Activated CD8-positive, alpha-beta memory T cell treated with anti-CD3 and anti-CD28 coated beads, Interleukin-2, amount 50 U/mL, for 48 hours (primary cell): ENCODE data around the gene MAPK14.
"Not testable (repeated sequence)": the region's sequence is repeated elsewhere in the genome, so short reads cannot be mapped to it uniquely, and the experiment has no call there.

ENCODE experiments used
- DNase-seq: peaks from one replicate; pipeline ENCODE4 v3.0.0-alpha.2; 2020

MAPK14 gene

DNA sequence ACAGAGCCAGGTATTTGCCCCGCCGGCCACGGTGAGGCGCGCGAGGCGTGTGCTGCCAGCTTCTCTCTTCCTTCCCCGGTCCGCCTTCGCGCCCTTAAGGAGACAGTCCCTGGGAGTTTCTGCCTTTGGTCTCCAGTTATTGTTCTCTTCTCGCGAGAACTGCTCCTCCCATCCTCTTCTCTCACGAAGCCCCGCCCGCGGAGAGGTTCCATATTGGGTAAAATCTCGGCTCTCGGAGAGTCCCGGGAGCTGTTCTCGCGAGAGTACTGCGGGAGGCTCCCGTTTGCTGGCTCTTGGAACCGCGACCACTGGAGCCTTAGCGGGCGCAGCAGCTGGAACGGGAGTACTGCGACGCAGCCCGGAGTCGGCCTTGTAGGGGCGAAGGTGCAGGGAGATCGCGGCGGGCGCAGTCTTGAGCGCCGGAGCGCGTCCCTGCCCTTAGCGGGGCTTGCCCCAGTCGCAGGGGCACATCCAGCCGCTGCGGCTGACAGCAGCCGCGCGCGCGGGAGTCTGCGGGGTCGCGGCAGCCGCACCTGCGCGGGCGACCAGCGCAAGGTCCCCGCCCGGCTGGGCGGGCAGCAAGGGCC, at the start of gene MAPK14:
MAPK14 (plus strand) TSS at position 308 of the 587 bp plus-strand sequence. CDS start 350 bp downstream, outside the sequence.
- peak; percentile 97 for DNase-seq

DNA sequence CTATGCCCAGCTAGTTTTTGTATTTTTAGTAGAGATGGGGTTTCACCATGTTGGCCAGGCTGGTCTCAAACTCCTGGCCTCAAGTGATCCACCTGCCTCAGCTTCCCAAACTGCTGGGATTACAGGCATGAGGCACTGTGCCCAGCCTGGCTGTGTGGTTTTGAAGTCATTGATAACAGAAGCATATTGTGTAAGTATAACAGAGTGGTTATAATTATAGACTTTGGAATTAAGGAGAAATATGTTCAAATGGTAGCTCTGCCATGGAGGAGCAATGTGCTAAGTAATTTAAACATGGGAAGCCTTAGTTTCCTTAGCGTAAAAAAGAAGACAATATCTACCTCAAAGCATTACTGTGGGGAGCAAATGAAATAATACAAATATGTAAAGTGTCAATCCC, 47.5 kb upstream of the MAPK14 start:
- not testable (repeated sequence) for DNase-seq

DNA sequence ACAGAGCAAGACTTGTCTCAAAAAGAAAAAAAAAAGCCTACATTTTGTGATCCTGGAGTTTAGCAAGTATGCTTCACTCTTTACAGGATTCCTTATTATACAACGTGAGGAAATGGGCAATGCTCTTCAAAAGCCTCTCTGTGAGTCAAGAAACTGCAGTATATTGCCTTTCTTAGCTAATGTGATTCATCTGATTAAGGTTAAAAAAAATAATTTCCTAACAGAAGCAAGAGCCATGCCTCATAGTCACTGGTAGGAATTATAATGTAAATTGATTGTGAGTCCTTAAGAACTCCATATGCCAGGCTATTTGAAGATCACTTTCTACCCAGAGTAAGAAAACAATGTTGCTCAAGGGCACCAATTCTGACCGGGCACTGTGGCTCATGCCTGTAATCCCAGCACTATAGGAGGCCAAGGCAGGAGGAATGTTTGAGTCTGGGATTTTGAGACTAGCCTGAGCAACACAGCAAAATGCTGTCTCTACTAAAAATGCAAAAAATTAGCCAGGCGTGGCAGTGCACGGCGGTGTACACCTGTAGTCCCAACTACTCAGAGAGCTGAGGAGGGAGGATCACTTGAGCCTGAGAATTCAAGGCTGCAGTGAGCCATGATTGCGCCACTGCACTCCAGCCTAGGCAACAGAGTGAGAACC, 46.5 kb upstream of the MAPK14 start:
- DNase-seq = no peak

DNA sequence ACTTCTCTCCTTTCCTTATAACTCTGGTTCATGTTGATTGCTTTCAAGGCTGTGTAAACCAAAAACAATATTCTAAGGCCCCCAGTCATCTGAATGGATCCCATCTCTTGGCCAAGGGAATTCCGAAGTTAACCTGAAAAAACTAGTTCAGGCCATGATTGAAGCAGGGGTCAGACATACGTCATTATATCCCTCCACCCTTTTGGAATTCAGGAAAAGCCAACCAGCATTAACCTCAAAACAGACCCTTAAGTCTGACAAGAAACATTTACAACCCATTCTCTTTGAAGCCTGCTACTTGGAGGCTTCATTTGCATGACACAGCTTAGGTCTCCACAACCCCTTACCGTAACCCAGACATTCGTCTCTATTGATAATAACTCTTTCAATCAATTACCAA, 42.9 kb upstream of the MAPK14 start:
- DNase-seq = no peak

DNA sequence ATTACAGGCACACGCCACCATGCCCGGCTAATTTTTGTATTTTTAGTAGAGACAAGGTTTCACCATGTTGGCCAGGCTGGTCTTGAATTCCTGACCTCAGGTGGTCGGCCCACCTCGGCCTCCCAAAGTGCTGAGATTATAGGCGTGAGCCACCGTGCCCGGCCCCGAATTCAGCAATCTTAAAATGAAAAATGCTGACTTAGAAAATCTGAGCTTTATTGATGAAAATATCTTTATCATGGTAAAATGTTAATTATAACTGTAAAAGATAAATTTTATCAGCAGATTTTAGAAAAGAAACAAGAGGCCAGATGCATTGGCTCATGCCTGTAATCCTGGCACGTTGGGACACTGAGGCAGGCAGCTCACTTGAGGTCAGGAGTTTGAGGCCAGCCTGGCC, 39.6 kb upstream of the MAPK14 start:
- DNase-seq = not testable (repeated sequence)

DNA sequence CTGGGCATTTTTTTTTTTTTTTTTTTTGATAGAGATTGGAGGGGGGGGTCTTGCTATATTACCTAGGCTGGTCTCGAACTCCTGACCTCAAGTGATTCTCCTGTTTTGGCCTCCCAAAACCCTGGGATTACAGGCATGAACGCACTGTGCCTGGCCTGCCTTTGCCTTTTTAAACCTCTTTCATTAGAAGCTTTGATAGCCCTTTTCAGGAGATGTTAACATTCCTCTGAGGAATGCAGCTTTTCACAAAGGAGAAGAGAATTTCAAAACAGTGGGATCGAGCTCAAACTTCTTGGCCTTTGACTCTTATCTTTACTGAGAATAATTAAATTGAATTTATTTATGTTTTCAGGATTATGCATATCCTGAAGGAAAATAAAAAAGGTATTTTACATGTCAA, 34.5 kb upstream of the MAPK14 start:
- no peak for DNase-seq

DNA sequence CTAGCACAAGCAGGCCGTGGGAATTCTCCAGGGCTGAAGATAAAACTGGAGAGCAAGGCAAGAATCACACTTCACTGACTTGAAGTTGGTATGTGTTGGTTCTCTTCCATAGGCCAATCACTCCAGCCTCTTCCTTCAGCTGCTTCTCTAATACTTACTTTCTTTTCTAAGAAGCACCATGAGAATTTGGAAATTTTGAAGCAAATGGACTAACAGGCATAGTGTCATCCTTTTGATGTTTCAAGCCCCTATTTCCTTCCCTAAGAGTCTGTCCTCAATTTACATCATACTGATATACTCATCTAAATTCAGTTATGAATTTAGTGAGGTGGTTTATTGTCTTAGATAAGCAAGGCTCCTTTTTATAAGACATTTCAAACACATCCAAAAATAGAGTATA, 27.2 kb upstream of the MAPK14 start:
- DNase-seq = no peak

DNA sequence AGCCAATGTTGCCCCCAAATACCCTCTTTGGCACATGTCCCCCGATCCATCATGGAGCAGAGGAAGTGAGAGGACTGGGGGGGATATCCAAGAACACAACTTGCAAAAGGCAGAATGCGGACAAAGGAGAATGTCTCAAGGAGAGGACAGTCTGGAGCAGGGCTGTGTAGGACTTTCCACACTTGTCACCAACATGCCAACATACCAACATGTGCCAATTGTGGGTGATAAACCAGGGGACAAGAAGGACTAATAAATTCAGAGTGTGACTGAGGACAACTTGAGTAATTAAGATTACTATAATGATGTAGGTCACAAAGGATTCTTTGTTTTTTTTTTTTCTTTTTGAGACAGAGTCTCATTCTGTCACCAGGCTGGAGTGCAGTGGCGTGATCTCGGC, 11.9 kb upstream of the MAPK14 start:
- DNase-seq = no peak

DNA sequence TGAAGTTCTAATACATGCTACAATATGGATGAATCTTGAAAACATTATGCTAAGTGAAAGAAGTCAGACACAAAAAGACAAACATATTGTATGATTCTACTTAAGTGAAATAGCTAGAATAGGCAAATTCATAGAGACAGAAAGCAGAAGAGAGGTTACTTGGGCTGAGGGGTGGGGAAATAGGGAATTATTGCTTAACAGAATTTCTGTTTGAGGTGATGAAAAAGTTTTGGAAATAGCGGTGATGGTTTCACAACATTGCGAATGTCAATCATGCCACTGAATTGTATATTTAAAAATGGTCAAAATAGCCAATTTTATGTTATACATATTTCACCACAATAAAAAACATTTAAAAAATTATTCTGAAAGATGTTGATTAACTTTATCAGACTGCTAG, 9.3 kb upstream of the MAPK14 start:
- DNase-seq = no peak

DNA sequence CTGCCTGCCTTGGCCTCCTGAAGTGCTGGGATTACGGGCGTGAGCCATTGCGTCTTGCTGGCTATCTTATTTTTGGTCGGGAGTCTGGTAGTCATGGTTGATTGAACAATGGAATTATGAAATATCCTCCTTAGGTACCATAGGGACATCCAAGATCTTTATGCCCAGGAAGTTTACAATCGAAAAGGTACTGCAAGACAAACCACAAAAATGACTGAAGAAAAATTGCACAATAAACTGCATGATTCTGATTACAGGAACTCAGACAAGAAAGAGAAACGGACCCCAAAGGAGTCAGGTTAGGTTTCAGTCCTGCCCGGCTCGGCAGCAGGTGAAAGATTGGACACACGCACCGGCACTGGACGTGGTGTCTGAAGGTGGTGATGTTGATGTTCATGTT, 8.4 kb upstream of the MAPK14 start:
- DNase-seq = no peak

DNA sequence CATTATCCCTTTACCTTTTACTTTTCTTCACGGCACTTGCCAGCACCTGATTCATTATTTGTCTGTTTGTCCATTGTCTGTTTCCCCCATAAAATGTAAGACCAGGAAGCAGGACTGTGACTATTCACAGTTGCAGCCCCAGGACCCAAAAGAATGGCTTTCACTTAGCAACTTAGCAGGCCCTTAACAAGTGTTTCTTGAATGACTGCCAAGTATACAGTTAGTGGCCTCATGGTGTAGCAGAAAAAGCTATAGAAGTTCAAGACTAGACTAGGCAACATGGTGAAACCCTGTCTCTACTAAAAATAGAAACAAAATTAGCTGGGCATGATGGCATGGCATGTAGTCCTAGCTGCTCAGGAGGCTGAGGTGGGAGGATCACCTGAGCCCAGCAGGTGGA, 7.5 kb upstream of the MAPK14 start:
- no peak for DNase-seq

DNA sequence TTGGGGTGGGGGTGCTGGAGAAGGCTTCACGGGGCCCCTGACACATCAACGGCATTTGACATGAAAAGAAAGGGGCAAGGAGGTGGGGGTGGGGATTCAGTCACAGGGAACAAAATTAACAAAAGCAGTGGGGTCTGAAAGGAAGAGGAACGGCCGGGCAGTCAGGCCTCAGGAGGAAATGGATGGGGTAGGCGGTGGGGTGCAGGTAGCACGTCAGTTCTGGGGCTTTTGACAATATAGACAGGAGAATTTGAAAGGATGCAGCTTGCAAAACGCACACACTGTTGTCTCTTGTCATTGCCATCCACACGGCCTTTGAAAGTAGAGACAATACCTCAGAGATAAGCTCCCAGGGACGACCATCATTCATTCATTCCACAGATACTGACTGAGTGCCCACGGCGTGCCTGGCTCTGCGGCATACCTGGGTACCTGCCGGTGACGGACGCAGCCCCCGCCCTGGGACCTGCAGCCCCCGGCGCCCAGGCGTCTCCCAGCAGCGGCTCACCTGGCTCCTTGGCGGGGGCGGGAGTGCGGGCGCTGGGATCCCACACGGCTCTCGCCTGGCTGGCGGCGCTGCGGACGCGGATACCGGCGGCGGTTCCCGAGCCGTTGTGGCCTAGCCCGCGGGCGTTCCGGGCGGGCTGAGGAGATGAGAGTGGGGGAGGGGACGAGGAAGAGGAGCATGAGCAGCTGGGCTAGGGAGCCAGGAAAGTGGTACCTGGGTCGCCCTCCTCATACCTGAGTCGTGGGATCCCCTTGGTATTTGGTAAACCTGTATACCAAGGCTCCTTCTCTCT, 3.4 kb upstream of the MAPK14 start, which contains the start of gene SLC26A8:
SLC26A8 (minus strand) TSS at position 646 of the 800 bp plus-strand sequence. CDS start 4,934 bp downstream, outside the sequence.
- no peak for DNase-seq

DNA sequence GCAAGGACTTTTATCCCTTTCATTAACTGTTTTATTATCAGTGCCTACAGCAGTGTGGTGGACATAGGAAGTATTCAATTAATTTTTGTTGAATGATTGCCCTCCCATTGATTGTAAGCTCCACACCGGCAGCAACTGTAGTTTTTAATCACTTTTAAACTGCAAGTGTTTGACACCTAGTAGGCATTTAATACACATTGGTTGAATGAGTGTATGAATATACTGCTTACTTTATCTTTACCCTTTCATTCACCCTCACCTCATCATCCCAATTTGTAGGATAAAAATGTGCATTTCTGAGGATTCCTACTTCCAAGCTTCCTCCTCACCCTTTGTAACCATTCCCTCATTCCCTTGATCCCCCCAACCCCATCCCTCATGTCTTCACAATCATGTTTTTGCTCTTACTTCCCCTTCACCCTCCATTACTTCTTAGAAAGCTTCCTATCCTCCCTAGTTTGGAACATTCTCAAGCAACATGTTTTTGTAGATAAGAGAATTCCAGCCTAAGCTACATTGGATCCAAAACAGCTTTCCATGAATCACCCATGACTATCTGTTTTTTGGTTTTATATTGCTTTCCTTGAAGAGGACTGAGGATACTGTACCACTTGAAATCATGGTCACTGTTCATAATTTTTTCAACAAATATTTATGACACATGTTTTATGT, 2.2 kb upstream of the MAPK14 start:
- no peak for DNase-seq

DNA sequence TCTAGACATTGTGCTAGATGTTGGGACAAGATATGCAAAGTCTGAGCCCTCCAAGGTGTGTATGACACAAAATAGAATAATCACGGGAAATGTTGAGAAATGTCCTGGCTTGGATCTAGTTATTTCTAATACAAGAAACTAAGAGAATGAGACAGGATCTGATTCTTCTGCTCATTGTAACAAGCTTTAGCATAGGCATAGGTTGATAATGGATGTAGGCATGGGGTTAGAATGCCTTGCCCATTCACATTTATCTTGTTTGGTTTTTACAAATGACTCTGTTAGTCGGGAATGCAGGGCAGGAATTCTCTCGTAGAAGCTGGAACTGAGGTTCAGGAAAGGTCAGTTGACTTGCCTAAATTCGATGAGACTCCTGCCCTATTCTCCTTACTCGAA, 1.7 kb upstream of the MAPK14 start:
- no peak for DNase-seq

DNA sequence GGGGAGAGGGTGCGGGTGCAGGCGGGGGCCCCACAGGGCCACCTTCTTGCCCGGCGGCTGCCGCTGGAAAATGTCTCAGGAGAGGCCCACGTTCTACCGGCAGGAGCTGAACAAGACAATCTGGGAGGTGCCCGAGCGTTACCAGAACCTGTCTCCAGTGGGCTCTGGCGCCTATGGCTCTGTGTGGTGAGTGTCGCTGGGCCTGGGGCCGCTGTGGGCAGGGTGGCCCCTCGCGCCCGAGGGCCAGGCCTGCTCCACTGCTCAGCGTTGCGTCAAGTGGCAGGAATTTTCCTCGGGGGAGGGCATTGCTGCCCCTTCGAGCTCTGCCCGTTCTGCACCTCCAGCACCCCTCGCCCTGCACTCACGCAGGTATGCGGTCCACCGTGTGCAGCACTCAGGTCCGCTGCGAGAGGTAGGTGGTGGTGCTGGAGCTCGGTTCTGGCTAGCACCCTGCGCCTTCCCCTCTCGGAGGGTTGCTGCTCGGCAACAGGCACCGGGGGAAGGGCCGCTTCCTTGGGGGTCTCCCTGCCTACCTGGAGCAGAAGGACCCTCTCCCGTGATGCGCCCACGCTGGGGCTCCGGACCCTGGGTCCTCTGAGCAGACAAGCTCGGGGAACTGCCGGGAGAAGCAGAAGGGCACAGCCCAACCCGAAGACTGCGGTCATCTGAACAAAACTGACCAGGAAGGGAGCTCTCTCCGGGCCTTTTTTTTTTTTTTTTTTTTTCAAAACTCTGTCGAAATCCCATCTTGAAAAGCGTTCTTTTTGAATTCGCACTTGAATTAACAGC, 674 bp downstream of the MAPK14 start:
- DNase-seq = peak; percentile 74

DNA sequence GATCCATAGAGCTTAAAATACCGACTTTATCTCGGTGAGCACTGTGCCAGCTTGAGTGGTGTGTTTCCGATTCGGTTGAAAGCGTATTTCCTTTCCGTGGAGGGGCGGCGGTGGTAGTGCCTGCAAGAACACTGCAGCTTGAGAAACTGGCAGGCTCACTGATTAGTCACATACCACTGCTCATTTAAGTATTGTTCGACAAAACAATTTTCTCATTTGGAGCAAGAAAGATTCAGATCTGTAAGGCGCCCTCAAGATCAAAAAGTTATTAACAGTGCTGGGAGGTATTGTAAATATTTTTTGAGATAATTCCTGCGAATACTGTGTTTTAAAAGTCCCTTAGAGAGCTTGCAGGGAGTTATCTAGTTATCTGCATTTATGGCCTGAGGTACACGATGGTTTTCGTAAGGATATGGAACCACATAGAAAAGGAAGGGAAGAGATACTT, 1.3 kb downstream of the MAPK14 start:
- peak; percentile 83 for DNase-seq

DNA sequence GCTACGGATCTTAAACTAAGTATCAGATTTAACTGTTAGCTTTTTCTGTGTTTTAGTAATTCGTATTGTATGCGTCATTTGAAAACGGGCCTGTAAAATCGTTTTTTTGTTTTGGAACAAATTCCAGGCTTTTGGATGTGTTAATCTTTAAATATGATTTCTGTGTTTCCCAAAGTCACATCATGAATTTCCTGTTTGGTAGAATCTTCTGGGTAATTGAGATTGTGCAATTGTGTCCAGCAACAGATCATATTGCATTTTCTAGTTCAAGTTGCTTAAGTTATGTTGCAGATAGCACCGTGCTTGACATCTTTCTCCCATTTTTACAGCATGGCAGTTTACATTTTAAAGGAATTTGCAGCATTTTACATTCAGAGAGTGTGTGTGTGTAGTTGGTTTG, 1.9 kb downstream of the MAPK14 start:
- DNase-seq = no peak

DNA sequence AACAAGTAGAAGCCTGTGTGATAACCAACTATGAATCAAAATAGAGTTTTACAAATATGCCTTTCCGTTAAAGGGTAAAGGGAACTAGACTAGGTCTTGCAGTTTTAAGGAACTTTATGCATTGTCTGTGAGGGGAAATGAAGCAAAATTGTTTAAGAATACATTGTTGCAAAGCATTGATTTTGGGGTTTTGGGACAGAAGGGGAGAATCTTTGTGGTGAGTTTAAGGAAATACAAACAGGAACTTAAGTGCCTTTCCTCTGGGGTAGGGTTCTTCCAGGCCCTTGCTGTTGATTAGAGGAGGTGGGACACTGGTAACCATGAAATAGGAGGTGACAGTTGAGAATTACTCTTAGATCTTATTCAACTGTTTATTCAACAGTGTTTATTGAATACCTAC, 4.7 kb downstream of the MAPK14 start:
- DNase-seq = no peak

DNA sequence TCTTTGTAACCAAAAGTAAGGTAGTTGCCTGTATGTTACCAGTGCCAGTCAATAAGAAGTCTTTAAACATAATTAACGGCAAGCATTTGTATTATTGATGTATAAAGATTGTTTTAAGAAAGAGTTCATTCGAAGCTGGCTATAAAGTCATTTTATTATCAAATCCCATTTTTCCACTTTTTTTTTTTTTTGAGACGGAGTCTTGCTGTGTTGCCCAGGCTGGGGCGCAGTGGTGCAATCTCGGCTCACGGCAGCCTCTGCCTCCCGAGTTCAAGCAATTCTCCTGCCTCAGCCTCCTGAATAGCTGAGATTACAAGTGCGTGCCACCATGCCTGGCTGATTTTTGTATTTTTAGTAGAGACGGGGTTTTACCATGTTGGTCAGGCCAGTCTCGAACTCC, 5.5 kb downstream of the MAPK14 start:
- DNase-seq = not testable (repeated sequence)

DNA sequence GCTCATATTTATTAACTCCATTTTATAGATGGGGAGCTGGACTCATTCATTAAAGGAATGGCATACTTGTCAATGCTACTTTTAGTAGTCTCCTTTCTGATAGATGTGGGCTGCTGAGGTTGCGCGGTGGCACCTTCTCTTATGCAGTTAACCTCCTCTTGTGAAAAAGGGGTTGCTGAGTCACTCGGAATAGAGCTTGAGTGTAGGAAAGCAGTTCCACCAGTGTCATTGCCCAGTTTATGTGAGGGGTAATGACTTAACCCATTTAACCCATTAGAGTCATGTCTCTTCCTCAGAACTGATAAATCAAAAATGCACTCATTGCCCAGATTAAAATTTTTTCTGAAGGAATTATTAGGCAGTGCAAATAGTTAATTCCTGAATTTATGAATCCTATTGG, 6.3 kb downstream of the MAPK14 start:
- peak; percentile 60 for DNase-seq

DNA sequence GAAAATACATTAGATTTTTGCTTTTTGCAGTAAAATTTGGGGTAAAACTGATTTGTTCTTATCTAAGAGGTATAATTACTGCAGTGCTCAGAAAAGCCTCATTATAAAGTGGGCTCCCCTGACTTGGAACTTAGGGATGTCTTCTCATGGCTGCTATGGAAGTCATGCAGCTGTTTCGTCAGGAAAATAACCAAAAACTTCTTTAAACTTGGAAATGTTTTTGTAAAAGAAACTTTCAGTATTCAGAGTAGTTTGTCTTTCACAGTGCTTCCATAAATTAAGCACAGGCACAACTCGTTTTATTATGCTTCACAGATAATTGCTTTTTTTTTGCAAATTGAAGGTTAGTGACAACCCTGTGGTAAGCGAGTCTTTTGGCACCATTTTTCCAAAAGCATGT, 6.8 kb downstream of the MAPK14 start:
- DNase-seq = no peak

DNA sequence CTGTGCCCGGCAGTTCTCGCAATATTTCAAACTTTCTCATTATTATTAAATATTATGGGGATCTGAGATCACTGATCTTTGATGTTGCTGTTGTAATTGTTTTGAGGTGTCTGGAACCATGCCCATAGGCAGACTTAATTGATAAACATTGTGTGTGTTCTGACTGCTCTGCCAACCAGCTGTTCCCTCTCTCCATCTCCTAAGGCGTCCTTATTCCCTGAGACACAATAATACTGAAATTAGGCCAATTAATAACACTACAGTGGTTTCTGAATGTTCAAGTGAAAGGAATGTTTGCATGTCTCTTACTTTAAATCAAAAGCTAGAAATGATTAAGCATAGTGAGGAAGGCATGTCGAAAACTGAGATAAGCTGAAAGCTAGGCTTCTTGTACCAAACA, 7.6 kb downstream of the MAPK14 start:
- no peak for DNase-seq
